H54 (cell line): ENCODE measurements around the gene C10orf90.

Experiments used
- DNase-seq: peaks from one replicate; pipeline ENCODE4 v3.0.0; 2011; ENCODE audit warnings: low spot score, mixed read lengths; ENCODE audit not compliant: insufficient read length
- FAIRE-seq: peaks from 3 replicates; lab custom pipeline; 2011; peaks lifted over from hg19 to GRCh38; lab: Jason Lieb, UNC
- POLR2A ChIP-seq: IDR thresholded peaks from 2 replicates; pipeline ENCODE4 v1.6.1; 2011; ENCODE audit warnings: low read depth, mild to moderate bottlenecking, low read length

C10orf90 gene

DNA sequence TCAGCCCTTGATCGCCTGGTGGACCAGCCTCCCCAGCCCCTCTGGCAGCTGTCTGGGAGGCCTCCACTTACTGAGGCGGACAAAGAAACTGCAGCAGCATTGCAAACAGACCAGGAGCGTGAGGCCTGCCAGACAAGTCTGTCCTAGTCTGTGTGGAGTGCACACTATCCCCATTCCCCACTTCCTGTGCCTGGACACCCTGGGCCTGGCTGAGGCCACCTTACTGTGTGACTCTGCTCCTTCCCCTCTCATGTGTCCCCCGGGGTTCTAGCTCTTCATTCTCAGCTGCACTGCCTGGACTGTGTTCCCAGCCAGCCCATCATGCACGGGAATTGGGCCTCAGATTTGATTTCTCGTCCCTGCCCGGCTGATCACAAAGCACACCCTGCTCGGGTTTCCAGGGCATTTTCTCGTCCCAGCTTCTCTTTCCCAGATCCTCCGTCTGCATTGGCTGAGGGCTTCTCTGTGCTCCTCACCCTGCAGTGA lies 16.7 kb upstream of the C10orf90 start:
- no peak for FAIRE-seq
- DNase-seq = no peak

DNA sequence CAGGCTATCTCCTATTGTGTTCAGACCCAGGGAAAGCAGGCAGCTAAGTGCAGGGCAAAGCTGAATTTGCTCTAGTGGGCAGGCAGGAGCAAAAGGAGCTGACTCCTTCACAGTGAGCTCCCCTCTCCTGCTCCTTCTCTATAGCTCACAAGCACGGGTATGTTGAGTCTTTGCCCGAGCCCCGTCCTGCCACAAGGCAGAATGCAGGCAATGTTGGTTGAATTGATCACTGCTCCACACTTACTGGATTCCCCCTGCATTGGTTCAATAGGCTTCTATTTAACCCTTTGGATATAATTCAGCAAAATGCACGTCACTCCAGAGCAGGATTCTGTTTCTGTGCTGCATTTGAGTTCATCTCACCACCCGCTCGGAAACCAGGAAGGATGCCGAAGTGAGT lies 16.2 kb upstream of the C10orf90 start:
- FAIRE-seq (no peak), DNase-seq (no peak)
- no peak for TF ChIP-seq POLR2A

More for the DNA sequence above, 16.7 kb upstream of the C10orf90 start:
- TF ChIP-seq POLR2A = no peak

DNA sequence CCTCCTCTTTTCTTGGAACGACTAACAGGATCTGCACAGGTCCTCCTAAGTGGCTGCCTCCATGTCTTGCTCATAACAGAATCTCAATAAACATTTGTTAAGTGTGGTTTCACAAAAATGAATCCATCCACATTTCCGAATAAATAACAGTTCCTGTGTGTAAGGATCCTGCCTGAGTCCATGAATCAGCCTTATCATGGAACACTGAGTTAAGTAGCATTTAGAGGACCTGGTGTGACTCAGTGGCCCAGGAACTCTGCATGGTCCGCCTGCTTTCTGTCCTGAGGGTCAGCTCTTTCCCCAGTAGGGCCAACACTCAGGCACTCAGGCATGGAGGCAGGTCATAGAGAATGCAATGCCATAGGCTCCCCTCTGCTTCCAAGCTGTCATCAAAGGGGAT lies 15.8 kb upstream of the C10orf90 start:
- no peak for TF ChIP-seq POLR2A
- DNase-seq = no peak
- FAIRE-seq = no peak

DNA sequence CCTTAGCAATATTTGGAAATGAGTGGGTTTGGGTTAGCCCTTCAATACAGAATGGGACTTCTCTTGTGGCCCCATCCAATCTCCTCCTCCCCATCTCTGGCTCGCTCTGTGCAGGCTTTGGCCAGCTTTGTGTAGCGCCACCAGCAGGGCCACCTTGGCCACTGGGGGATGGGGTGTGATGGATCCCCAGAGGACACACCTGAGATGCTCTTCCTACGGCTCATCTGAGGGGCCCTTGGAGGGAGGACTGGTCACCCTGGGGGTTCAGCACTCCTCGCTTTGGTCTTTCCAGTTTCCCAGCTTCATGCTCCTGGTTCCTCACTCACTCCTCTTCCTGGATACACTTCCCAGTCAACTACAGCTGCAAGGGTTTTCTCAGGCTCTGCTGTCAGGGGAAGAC lies 15.3 kb upstream of the C10orf90 start:
- FAIRE-seq (no peak), DNase-seq (no peak)
- TF ChIP-seq POLR2A = no peak

DNA sequence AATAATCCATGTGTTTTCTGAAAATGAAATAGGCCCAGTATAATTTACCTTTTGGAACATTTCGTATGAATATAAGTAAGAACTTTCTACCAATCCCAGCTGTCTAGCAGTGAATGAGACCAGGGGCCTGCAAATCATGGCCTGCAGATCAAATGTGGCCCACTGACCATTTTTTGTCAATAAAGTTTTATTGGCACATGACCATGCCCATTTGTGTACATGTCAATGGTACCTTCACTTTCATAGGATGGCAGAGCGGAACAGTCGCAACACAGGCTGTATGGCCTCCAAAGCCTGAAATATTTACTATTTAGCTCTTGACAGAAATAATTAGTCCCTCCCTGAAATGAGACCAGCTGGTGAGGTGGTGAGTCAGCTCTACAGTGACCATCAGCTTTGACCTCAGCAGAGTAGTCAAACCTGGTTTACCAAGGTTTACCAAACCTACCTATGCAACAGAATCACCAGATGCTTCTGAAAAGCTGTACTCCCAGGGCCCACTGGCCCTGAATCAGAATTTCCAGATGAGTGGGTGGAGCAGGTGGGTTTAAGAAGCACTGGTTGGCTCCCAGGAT lies 13.8 kb upstream of the C10orf90 start:
- FAIRE-seq (no peak), DNase-seq (peak; percentile 14)
- TF ChIP-seq POLR2A = no peak

DNA sequence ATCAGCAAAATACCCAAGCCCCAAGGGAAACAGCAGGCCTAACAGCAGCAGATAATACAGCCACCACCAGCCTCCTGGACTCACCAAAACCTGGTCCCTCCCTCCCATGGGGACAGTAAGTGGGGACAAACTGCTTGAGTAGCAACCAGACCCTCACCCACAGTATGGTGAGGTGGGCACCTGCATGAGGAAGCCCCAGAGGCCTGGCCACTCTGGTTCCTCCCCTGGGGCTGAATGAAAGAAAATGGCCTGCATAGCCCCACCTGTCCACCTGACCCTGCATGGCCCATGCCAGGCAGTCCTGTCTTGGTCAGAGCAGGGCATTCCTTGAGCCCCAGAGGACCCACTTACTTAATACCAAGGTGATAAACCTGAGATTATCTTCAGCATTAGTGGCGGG lies 13.0 kb upstream of the C10orf90 start:
- TF ChIP-seq POLR2A = no peak
- no peak for FAIRE-seq
- no peak for DNase-seq

DNA sequence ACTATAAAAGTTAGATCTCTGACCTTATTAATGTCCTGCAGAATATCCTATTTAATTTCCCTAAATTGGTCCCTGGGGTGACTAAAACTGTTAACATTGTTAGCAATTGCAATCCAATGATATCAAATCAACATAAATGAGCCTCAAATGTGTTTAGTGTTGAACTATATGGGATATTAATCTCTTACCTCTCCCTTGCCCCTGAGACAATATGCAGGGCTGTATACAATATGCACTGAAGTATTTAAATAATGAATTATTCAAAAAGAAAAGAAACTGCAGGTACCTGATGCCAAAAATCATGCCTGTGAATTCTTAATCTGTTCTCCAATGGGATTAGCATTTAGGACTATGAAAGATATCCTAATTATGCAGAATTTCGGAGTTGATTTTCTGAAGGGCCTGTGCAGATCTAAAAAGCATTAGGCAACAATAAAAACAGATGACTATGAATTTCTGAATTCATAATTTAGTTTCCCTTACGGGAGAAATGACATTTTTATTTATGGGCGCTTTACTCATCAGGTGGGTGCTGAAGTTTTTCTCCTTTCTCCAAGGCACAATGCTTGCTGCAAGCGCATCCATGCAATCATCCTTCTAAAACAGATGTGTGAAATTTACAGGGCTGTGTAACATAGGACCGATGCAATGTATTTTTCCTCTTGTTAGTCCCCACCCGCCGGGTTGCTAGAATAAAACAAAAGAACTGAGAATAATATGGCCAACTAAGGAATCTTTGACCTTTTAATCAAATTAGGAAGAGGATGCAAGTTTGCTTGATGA lies 5.4 kb upstream of the C10orf90 start:
- no peak for TF ChIP-seq POLR2A
- DNase-seq = no peak
- no peak for FAIRE-seq

DNA sequence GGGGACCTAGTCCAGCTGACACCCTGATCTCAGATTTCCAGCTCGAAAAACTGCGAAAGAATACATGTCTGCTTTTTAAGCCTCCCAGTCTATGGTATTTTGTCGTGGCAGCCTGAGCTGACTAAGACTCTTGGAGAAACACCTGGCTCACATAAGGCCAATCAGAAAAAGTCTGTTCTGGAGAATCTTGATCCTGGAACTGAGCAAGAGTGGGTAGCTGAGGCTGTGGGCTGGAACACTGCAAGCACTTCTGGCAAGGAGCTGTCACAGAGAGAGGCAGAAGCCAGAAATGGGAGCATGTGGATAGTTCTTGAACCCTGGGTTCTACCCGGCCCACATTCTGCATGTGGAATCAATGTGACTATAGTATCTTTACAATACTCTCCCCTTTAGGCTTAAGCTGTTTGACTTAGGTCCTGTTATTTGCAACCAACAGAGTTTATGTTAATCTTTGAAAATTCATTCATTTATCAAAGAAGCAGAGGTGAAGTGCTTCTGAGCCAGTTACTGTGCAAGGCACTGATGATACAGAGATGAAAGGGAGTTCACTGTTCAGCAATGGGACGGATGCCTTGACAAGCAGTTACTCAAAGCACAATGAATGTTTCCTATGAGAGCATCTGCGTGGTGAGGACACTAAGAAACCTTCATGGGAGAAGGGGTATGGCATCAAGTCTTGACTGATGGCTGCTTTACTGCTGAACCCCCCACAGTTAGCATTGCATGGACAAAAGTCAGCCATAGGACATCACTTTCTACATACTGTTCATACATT lies 4.4 kb upstream of the C10orf90 start:
- no peak for FAIRE-seq

DNA sequence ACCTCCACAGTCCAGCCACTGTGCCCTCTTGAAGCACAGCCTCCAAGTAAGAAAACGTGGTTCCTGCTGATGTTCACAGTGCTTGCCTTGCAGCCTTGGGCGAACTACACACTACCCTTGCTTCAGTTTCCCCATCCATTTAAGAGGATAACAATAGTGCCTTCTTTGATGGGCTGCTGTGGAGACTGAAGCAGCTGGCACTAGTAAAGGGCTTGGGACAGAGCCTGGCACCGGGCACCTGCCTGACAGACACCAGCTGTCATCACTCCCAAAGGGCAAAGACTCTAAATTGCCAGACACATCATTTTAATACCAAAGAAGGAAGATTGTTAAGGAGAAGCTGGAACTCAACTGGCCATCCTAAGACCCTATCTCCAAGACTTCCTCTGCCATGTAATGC lies 3.1 kb upstream of the C10orf90 start:
- TF ChIP-seq POLR2A = no peak

More for the DNA sequence above, 4.4 kb upstream of the C10orf90 start:
- no peak for TF ChIP-seq POLR2A
- no peak for DNase-seq

DNA sequence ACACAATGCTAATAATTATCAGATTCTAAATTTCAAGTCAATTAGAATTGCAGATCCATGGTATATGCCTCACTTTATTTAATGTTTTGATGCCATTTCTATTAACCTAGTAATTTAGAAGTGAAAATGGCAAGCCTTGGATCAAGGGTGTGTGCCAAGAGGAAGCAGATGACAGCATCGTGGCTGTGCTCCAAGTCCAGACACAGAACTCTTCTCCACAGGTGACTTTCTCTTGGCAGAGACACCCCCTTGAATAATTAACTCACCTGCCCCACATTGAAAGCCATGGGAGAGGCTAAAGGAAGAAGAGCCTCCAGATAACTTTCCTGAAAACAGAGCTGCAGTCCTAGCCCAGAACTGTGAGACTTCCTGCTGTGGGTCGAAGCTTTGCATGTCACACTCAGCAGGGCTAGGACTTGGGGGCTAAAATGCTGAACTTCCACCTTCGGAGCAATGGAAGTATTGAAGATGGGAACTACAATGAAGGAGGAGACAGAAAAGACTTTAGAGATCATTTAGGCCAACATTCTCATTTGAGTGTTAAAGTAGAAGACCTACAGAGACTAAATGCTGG lies 996 bp upstream of the C10orf90 start:
- TF ChIP-seq POLR2A = no peak
- DNase-seq (no peak), FAIRE-seq (no peak)

More for the DNA sequence above, 3.1 kb upstream of the C10orf90 start:
- DNase-seq = no peak
- FAIRE-seq = no peak

DNA sequence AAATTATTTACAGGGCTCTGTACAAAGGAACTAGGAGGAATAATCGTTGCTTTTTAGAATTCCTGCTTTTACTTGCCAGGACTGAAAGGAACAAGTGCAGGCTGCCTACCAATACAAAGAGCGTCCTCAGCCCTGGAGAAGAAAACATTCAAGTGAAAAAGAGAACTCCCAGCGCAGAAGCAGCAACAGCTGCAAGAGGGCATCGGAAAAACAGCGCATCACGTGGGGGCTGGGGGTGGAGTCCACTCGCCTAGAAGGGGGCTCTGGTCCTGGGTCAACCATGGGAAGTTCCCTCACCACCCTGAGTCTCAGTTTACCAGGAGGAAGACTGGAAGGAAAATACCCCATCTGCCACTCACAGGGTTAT lies 385 bp upstream of the C10orf90 start:
- FAIRE-seq = no peak
- no peak for DNase-seq
- TF ChIP-seq POLR2A = no peak

DNA sequence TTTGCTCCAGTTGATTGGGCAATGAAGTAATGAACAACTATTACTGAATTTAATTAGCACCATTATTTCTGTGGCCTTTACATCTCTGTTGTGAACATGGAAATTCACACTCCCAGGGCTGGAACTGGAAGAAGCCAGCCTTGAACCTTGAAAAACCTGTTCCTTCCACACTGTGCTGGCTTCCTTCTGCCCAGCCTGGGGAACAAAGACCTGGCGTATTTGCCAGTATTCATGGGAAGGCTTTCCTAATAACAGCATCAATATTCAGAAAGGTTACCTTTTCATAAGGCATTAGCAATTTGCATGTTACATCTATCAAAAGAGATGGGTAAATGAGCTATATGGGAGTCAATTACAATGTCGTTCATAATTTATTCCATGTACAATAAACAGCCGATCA lies 1.3 kb downstream of the C10orf90 start:
- DNase-seq (no peak), FAIRE-seq (no peak)
- no peak for TF ChIP-seq POLR2A

DNA sequence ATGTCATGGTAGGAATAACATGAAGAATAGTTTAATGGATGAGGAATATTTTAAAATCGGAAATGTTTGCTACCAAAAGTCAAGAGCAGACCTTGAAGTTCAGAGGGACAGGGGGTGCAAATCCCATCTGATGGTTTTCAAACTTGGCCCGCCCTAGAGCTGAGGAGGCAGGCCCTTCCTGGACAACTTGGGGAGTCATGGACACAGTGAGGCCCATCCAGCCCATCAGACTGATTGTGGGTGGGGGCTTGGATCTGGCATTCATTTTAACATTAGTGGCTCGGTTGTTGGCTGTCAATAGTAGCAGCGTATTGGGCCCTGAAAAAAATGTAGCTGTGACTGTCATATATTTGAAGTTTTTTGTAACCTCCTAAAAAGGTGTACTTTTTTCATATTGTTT lies 2.0 kb downstream of the C10orf90 start:
- TF ChIP-seq POLR2A = no peak
- no peak for DNase-seq
- no peak for FAIRE-seq

DNA sequence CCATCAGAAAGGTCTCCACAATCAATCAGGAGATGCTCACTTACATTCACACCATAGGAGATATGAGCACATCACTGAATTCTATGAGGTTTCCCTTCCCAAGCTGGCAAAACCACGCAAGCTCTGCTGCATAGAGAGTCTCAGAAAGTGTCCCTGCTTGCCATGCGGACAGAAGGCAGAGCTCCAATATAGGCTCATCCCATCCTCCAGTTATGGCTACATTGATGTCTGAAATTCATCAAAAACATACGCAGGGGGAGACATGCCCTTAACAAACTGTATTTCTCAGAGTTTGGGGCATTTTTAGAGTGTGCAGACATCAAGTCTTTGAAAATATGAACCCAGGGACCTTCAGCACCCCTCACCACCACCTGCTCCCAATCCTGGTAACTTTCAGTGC lies 2.9 kb downstream of the C10orf90 start:
- no peak for DNase-seq
- TF ChIP-seq POLR2A = no peak
- FAIRE-seq = no peak
